ENCODE measurements around the gene ASTN2.

The ASTN2 gene

DNA sequence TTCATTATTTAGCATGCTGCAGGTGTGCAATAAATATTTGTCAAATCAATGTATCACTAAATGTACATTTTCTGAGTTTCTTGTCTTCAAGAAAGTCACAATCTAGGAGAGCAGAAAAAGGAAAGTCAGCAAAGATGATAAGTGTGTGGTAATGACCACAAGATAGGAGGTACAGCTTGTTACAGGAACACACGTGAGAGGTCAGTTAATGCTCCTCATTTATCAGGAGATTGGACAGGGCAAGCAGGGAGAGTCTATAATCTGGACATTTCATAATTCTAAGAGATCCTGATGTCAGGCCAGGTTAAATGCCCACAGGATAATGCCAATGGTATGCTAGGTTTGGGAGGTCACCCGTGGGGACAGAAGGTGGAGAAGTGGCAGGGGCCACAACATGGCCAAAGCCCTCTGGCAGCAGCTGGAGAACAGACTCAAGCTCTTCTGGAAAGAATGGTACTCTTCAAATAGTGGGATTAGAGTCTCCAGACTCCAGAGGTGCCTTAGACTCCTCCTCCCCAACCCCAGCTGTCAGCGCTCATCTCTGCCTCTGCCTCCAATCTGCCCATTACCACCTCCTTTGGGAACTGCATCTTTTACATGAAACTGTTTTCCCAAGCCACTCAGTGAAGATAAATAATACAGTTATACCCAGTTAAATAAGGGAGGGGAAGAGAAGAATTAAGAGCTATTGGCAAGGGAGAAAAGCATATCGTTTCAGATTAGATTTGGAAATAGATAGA lies 114.3 kb downstream of the ASTN2 start:
- no peak overlapping the region for H3K4me3 ChIP-seq (replicated peaks; ENCODE audit: low read depth, low read length)
- DNase-seq (ENCODE audit: extremely low read depth, low read depth) = no peak
- TF ChIP-seq, protein P1, sequence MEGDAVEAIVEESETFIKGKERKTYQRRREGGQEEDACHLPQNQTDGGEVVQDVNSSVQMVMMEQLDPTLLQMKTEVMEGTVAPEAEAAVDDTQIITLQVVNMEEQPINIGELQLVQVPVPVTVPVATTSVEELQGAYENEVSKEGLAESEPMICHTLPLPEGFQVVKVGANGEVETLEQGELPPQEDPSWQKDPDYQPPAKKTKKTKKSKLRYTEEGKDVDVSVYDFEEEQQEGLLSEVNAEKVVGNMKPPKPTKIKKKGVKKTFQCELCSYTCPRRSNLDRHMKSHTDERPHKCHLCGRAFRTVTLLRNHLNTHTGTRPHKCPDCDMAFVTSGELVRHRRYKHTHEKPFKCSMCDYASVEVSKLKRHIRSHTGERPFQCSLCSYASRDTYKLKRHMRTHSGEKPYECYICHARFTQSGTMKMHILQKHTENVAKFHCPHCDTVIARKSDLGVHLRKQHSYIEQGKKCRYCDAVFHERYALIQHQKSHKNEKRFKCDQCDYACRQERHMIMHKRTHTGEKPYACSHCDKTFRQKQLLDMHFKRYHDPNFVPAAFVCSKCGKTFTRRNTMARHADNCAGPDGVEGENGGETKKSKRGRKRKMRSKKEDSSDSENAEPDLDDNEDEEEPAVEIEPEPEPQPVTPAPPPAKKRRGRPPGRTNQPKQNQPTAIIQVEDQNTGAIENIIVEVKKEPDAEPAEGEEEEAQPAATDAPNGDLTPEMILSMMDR (IDR thresholded peaks at IDR 0.05; ENCODE audit: low read depth, low read length, missing control alignments) = no peak

DNA sequence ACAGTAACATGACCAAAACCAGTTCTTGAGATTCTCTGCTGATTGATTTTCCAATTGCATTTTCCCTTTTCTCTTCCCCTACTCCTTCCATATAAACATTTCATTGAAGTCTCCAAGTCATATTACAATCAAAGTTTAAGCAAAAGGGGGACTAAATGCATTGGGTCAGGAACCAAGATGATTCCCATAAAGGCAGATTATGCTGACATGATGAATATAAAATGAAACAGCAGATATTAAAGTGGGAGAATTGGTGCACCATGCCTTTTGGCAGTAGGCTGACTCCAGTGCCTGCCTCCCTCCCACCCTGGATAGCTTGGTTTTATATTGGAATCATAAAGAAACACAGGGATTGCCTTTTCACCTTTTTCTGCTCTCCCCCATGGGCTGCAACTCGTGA lies 118.4 kb downstream of the ASTN2 start:
- TF ChIP-seq, protein P1 (IDR thresholded peaks at IDR 0.05; ENCODE audit: low read depth, low read length, missing control alignments) = no peak
- no peak for DNase-seq (ENCODE audit: extremely low read depth, low read depth)
- H3K4me3 ChIP-seq (replicated peaks; ENCODE audit: low read depth, low read length) = no peak overlapping the region

DNA sequence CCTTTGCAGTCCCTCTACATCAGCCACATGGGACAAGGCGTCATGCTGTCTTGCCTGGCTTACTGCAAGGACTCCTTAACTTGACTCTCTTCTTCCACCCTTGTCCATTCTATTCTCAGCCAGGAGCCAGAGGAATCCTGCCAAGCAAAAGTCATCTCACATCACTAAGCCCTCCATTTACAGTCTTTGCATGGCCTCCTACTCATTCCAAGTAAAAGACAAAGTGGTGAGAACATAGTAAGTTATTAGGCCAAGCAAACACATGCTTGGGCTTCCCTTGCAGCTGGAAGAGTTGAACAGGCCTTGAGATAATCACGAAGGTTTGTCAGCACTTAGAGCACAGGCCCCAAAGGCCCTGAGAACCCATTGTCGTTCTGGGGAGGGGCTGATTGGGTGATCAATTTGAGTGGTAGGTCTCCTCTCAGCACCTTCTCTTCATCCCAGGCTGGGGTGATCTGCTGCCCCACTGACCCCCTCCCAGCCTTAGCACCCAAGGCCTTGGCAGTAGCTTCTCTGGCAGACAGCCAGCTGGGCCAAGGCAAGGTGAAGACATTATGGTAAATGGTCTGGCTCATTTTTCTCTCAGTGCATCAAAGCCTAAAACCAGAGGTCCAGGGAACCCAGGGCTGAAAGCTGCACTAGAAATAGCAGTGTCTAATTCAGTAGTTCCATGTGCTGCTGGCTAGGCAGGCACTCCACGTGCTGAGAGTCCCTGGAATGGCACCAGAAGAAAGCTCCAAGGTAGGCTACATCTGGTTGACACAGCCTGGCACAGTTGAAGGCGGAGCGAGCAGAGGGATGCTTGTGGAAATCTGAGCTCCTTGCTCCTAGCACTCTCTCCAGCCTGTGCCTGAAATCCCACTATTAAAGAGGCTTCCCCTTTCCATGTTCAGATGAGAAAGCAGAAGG lies 121.4 kb downstream of the ASTN2 start:
- DNase-seq (ENCODE audit: extremely low read depth, low read depth) = no peak
- TF ChIP-seq, protein P1 (IDR thresholded peaks at IDR 0.05; ENCODE audit: low read depth, low read length, missing control alignments) = no peak
- no peak overlapping the region for H3K4me3 ChIP-seq (replicated peaks; ENCODE audit: low read depth, low read length)

DNA sequence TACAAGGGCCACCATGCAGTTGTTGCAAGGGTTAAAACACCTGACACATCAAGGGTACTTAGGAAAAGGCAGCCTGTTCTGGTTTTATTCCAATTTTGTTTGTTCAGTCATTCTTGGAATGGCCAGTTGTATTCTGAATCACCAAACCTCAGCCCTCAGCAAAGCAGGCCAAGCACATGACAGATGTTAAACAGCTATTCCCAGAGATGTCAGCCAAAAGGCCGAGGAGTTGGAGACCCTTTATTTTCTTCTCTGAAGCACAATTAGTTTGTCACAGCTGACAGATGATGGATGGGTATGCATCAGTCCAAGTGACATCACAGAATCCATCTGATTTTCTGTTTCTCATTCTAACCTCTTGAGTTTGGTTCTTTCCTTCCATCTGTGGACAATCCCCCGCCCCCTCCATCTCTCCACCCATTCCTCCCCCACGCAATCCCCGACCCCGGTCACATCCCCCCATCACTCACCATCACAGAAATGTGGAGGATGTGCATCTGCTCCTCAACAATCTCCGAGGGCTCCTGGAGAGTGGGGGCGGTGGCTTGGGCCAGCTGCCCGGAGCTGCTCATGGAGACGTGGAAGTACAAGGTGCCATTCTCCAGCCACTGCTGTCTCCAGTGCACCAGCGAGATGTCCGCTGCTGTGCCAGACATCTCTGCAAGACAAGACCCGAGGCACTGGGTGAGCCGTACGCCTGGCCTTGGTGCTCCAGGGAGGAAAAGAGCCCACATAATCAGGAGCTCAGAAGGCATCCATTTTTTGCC lies 123.8 kb downstream of the ASTN2 start:
- TF ChIP-seq, protein P1 (IDR thresholded peaks at IDR 0.05; ENCODE audit: low read depth, low read length, missing control alignments) = no peak
- no peak for DNase-seq (ENCODE audit: extremely low read depth, low read depth)
- H3K4me3 ChIP-seq (replicated peaks; ENCODE audit: low read depth, low read length) = no peak overlapping the region

DNA sequence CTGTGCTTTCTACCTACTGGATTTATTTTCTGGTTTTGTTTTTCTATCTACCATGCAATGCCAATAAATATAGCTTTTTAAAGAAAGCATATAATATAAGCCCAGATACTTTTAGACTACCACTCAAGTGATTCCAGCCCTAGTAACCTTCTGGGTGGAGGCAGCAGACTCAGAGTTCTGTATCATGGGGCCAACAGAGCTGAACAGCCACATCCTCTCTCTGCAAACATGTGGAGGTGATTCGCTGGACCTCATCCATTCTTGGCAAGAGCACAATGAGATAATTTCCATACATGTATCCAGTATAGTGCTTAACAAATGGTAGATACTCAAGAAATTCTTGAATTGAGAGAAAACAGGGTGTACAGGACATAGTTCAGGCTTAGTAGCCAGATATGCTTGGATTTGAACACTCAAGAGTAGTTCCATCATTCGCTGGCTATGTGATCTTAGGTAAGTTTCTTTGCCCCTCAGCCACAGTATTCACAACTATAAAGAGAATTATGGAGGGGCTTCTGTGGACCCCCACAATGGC lies 124.5 kb downstream of the ASTN2 start:
- H3K4me3 ChIP-seq (replicated peaks; ENCODE audit: low read depth, low read length) = no peak overlapping the region
- TF ChIP-seq, protein P1 (IDR thresholded peaks at IDR 0.05; ENCODE audit: low read depth, low read length, missing control alignments) = no peak
- DNase-seq (ENCODE audit: extremely low read depth, low read depth) = no peak

DNA sequence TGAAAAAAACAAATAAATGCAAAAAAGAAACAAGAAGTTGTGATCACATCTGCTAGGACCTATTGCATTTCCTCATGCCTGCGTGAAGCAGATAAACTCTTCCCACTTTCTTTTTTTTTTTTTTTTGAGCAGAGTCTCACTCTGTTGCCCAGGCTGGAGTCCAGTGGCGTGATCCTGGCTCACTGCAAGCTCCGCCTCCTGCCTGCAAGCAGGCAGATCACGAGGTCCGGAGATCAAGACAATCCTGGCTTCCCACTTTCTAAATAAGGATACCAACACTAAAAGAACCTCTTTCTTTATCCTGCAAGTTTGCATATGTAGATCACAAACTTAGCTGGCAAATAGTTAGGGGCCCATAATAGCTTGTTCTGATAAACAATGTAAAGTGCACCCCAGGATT lies 128.6 kb downstream of the ASTN2 start:
- H3K4me3 ChIP-seq (replicated peaks; ENCODE audit: low read depth, low read length) = no peak overlapping the region
- TF ChIP-seq, protein P1 (IDR thresholded peaks at IDR 0.05; ENCODE audit: low read depth, low read length, missing control alignments) = no peak
- DNase-seq (ENCODE audit: extremely low read depth, low read depth) = no peak

Measured in HFF-Myc (cell line).